ENCODE data around the gene MCC.

DNA sequence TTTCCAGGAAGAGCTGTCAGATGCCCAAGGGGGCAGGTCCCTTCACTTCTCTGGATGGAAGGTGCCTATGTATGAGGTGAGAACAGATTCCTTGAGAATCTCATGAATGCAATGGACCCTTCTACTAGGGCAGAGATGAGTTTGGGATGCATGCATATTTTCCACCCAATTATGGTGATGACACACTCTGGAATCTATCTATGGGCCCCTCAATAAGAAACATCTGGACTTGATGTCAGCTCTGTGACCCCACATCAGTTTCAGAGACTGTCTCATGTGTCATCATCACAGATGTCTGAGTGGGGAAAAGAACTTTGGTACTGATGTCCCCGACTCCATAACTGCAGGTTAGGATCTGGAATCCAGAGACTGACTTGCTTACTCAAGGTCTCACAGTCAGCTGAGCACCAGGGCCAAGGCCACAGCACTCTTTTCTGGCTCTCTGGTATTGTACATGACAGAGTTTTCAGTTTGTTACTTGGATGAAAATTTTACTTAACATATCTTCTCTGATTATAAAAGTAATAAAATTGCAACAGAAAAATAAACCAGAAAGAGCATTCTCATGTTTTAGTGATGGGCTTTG lies 334.6 kb downstream of the MCC start:
- TF ChIP-seq CTCF (IDR thresholded peaks at IDR 0.05; ENCODE audit: poor library complexity) (no peak), EZH2phosphoT487 (IDR thresholded peaks at IDR 0.05; ENCODE audit: low read depth, severe bottlenecking, unreplicated experiment) (no peak)

Measured in hepatocyte (in vitro differentiated cells).